Stimulated activated CD4-positive, alpha-beta T cell treated with anti-CD3 and anti-CD28 coated beads, Interleukin-4, amount 100 ng/mL, for 24 hours (primary cell): Measurements from ENCODE around the gene GMDS.

Experiments used
- DNase-seq: peaks from one replicate; pipeline ENCODE4 v3.0.0-alpha.2; 2020

GMDS gene

DNA sequence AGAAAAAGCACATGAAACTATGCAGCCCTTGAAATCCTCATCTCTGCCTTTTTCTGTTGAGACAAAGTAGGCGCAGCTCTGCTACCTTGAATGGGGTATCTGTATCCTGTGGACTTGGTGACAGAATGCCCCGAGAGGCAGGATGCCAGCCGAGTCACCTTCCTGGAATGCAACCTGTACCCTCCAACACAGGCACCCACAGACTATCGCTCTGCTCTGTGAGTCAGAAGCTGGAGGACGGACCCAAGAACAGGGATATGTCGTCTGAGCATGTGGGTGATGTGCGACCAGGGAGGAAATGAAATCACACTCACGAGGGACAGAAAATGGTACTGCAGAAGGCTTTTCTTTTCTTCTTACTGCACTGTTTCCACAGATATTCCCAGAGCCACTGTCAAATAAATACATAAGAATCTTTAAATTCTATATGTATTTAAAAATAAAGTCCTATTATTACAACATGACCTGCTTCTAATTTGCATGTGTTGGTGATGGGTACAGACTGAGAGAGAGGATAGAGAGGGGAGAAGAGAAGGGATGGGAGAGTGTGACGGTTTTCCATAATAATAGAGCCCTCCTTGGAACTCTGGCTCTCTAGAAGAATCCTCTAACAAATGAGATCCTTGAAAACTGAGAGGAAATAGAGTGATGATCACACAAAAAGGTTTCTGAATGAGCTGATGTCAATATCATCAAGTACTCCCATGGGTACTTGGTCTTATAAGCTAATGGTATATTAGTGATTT is 327.6 kb downstream of the GMDS start:
- DNase-seq, result peak; percentile 41

DNA sequence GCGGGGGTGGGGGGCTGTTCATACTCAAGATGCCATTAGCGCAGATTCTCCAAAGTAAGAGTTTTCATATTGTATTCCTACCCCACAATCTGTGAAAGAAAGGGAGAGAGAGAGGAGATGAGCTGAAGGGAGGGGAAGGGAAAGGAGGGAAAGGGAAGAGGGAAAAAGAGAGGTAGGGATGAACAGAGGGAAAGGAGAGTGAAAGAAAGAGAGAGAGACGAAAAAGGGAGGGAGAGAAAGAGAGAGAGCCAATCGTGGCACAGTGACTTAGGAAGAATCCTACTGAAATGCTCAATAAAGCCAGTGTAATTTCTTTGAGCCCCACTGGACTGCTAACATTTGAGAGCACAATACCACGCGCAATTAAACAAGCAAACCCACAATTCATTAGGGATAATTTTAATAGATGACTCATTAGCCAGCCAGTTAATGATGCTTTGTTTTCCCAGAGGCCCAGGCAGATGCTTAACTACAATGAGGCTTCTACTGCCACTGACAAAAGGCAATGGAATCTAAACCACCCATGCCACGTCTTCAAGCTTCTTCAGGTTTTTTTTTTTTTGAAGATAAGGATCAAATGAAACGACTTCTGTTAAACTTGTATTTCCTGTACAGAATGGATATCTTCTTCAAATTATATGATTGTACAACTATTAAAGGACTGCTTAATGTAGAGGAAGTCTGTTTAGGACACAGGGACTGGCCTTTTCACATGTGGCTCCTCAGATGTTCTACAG is 328.9 kb downstream of the GMDS start:
- DNase-seq, result no peak

DNA sequence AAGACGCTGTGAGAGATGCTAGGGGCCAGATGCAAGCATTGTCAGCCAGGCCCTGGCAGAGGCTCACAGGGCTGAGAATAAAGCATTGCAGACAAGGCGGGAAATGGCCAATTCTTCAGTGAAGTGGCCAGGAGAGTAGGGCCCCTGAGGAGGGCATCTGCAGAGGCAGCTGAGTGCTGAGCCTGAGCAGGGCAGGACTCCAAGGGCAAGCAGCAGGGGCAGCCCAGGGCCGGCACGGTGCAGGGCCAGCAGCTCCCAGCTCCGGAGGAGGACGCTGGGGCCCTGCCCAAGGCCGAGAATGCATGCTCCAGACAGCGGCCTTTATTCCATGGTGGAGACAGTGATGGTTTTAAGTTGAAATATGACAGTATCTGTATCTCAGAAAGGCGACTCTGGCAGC is 330.2 kb downstream of the GMDS start:
- DNase-seq, result no peak

DNA sequence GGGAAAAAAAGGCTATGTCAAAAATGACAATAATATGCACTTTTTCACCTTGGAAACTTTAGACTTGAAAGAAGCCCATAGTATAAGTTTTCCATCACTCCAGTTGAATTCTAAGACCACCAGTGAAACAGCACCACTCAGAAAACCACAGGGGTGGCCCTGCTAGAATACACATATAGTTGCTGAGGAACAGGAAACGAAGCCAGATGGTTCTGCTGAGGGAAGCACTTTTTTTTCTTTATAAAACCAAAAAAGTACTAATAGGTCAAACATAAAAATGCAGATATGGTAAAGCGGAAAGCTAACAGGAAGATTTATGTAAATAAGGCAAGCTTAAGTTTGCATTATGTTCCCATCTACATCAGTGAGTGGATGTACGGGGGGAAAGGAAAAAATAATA is 331.8 kb downstream of the GMDS start:
- no peak for DNase-seq

DNA sequence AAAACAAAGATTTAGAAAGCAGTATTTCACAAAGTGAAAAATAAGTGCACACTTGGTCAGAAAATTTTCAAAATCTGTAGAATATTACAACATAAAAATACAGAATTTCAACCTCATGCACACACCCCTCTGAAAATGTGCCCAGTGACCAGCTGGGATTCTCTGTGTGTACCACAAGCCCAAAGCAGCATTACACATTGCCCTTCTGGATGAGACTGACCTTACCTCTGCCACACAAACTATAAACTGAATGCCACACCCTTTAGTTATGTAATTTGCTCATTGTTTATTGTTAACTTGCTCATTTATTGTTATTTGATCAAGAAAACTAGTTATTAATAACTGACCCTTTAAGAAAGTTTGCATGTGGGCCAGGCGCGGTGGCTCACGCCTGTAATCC is 332.7 kb downstream of the GMDS start:
- DNase-seq, result no peak

DNA sequence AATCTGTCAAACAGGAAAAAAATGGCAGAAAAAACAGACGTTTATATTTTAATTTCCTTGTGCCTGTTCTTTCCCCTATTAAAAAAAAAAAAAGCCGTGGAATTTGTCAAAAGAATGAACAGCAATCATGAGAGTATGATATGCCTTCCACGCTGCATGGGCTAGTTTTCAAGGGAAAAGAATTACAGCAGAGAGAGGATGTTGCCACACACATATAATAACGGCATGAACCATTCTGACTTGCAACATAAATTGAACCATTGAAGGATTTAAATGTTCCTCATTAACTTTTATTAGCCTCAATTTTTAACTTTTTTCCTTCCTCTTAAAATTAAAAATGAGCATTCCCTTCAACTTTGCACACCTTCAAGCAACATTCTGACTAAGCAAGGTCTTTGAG is 333.9 kb downstream of the GMDS start:
- DNase-seq, result no peak

DNA sequence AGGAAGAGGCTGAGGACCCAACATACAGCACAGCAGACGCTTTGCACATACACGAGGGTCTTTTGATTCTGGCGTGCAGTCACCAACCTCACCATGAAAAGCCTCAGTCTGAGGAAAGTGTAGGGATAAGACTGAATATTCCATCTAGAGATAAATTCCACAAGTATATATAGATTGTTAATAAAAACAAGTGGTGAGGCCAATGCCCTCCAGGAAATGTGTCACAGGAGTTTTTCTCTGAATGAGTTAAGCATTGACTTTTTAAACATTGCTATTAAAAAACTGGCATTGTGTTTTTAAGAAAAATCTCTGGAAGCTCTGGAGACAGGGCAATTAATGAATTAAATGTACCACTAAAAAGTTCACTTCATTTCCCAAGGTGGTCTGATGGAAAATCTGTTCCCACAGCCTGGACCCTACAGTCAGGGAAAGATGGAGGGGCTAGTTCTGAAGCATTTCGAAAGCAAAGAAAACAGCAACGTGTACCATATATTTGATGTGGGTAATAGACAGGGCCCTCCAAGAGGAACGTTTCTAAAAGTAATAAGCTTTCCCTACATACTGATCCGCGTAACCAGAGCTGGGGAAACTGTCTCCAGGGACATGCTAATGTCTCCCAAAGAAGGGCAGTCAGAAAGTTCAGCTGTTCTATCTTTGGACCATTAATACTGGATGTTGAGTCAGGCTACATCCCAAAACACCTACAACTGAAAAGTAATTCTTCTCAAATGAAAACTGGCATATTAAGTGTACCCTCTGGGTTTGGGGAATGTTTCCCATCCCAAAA is 334.6 kb downstream of the GMDS start:
- DNase-seq, result no peak

DNA sequence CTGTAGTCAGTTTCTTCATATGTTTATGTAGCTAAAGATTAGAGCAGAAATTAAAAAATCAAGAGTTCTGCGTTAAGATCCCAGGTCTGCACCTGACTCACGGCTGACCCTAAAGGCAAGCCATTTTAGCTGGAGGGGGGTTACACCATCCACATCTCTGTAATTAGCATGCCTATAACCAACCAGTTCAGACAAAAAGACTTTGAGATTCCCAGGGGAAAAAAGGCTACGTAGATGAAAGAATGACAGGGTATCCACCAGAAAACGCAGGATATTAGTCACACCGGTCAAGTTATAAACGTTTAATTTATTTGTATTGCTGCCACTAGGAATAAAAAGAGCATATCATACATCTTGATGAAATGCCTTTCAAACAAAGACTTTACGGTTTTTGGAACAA is 336.6 kb downstream of the GMDS start:
- DNase-seq, result no peak

DNA sequence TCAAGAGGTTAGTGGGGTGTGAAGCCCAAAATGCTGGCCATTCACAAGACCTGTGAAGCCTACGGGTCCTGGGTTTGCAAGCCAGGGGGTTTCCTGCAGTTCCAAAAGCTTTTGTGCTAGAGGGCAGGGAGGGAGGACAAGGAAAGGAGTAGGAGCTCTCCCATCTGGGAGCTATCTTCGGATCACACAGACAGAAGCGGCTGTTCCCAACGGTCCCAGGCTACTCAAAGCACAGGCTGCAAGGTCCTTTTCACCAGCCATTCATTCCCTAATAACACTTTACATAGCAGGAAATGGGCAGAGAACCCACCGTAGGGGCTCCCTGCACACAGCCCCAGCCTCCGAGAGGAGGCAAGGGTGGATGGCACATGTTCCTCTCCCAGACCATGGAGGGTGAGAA is 338.8 kb downstream of the GMDS start:
- no peak for DNase-seq

DNA sequence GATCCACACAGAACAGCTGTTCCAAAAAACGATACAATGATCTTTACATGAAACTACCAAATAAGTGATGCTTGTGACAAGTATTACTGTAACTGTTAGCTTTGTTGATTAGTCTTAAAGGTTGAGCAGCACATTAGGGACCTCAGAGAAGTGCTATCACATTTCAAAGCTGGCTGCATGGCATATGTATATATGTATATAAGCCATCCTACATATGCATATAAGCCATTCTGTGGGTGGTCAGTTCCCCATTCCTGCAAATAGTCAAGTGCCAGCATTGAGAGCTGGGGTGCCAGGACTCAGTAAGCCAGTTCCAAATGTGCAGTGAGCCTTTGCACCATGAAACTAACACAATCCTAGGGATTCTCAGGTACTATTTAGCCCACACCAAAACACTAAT is 339.4 kb downstream of the GMDS start:
- no peak for DNase-seq

DNA sequence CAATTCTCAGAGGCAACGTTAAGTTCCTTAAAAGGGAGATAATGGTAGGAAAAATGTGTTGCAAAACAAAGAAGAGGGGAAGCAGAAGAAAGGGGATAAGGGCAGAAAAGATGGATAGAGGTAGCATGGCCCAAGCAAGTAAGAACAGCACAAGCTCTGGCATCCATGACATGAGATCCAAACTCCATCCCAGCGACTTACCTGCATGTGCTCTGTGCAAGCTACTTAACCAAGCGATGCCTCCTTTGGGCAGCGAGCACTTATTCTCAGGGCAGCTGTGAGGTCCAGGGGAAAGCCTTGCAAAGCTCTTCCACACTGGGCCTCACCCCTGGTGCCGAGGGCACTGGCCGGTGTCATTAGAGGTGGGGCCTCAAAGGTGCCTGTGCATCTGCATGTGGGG is 340.5 kb downstream of the GMDS start:
- DNase-seq, result no peak

DNA sequence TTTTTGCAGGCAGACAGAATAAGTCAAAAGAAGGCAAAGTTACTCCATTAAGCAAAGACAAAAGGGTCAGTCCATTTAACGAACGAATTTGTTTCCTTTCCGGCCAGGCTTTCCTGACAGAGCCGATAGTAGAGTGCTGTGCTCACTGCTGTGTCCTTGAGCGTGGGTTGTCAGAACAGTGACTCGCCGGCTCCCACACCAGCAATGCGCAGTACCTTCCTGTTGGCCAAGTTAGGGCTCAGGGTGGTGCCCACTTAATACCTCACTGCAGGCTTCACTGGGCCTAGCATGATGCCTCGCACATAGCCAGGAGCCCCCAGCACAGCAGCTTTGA is 341.0 kb downstream of the GMDS start:
- no peak for DNase-seq

DNA sequence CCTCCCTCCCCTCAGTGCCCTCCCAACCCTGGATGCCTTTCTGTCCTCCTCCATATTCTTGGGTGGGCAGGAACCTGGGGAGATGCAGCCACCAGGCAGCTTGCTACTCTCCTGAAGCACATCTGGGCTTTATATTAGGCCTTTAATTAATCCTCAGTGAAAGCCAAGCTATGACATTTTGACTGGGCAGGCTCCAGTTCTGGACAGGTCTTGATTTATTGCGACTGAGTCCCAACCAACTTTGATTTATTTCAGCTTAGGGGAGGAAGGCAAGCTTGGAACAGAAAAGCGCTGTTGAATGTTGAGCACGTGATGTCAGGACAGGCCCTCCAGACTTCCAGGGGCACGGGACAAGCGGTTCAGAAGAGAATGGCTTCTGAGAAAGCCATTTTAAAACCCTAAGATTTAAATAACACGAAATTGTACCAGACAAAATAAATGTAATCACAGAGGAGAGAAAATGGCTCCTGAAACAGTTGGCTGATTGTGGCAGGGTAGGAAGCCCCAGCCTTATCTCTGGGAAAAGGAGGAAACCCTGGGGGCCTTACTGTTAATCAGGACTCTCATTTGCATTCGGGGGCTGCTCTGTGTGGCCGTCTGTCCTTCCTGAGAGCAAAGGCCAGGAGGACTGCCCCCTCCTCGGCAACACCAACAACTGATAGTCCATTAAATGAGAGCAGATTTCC is 341.5 kb downstream of the GMDS start:
- no peak for DNase-seq

DNA sequence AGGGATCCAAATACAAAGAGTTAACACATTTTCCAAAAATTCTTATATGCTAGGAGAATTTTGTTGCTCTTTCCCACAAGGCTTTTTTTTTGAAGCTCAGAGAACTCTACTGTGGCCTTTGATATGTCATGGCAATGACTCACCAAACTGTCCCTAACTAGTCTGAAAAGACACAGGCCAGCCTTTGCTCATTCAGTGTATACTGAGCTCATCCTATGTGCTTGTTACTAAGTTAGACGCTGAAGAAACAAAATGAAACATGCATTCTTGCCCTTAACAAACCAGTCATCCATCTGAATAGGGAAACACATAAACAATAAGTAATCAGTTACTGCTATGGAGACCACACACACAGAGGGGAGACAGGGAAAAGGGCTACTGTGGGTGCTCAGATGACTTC is 343.8 kb downstream of the GMDS start:
- no peak for DNase-seq

DNA sequence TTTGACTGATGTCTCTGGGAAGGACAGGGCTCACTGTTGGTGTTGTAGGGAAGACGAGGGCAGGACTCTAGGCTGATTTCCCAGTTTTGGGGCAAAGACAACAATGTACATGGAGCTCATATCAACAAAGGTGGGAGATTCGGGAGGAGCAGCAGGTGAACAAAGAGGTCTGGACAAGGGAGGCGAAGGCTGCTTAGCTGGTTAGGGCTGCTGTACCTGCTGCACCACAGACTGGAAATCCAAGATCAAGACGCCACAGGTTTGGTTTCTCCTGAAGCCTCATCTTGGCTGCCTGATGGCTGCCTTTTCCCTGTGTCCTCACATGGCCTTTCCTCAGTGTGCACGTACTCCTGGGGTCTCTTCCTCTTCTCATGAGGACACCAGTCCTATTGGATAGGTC is 348.5 kb downstream of the GMDS start:
- DNase-seq, result no peak

DNA sequence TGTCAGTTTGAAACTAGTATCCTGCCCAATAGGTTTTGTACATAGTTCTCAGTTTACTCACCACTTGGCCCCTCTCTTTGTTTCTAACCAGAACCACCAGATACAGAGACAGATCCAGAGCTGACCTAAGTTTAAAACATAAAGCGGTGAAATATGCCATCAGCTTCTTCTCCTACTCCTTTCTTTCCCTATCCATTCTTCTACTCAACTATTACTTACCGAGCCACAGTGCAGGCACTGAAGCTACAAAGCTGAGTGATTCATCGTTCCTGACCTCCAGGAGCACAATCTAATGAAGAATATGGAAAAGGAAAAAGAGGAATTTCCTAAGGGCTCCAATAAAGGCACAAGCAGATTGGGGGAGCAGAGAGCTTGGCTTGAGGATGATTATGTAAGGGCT is 349.7 kb downstream of the GMDS start:
- no peak for DNase-seq

DNA sequence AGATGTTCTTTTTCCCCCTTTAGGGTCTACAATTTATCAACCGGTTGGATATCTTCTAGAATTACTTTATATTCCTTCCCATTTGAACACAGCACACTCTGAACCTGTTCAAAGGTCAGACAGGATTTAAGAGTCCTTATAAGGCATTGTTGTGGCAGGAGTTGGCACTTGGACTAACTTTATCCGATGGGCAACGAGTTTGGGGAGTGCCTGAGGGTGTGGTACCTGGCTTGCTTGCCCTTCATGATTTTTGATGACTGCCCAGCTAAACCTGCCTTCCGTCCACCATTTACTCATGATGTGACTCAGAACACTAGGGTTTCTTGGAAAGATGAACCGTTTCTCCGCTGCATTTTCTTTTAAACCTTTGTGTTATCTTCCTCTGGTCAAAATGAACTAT is 350.5 kb downstream of the GMDS start:
- no peak for DNase-seq

DNA sequence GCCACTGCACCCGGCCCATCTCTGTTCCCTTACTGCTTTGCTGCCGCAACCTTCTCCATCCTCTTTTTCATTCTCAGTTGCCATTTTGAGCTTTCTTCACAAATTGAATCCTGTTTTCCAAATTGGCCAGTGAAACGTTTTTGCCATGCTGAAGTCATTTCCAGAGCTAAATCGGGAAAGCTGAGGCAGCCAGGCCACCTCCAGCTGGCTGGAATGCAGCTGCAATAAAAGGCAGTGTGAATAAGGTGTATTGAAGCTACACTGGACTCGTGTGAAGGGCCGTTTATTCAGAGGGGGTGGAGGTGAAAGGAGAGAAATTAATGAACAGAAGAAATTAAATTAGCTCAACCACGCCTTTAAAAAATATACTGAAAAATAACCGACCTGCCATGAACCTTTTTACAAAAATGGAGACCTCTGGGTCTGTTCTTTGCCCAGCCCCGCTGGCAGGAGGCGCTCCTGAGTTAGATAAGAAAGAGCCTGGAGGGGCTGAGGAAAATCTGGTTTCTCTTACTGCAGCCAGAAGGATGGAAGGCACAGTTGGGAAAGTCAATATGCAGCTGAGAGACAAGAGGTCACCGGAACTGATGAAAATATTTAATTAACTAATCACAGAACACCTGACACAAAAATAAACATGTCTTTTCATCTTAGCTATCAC is 351.8 kb downstream of the GMDS start:
- no peak for DNase-seq

DNA sequence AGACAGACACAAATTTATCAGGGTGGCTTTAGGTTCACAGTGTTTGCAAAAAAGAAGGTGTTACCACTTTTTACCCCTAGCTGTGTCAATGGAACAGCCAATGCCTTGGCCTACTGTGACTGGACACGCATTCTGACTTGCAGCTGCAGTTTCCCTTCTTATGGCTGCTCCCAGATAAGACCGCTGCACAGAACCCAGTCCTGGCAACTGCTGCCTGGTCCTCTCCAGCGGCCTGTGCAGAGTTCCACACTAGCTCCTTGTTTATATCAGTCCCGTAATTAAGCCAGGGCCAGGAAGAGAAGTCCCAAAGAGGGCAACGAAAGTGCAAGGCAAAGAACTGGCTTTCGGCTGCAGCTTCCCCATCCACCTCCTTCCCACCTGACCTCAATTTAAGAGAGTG is 352.7 kb downstream of the GMDS start:
- DNase-seq, result no peak

DNA sequence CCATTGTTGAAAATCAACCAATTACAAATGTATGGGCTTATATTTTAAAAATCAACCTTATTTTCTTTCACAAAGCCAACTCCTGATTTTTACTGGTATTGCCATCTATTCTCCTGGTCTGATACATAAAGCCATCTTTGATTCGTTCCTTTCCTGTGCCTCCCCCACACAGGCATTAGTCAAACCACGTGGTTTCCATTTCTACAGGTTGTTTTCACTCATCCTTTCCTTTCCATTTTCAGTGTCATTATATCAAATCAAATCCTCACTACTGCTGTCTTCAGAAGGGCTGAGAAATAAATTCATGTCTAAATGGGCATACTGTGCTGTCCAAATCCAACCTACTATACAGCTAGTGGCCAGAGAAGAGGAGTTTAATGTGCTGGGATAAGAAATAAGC is 354.4 kb downstream of the GMDS start:
- no peak for DNase-seq

DNA sequence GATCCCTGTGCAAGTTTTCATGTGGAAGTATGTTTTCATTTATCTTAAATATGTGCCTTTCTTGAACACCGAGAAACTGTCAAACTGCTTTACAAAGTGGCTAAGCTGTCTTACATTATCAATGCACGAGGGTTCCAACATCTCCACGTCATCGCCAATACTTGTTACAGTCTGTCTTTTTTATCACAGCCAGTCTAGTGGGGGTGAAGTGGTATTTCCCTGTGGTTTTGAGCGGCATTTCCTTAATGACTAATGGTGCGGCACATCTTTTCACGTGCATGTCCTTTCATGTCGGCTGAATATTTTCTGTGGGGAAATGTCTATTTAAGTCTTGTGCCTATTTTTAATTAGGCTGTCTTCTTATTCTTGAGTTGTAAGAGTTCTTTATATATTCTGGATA is 355.3 kb downstream of the GMDS start:
- DNase-seq, result peak; percentile 7

DNA sequence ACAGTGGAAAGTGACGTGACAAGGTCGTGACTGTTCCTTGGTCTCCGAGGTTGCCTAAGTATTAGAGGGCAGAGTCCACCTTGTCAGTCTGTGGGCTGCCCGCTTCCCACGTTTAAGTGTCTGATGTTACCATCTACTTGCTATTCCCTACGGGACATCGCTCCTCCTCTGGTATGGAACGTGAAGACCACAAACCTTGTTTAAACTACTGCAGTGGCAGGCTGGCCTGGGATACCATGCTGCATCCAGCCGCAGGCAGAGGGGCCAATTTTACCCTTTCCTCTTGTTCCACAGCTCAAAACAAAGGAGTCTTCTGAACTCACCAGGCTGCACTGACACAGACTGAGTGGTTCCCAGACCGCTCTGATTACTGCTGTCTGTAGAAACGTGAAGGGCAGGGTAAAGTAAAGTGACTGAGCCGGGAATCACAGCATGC is 359.8 kb downstream of the GMDS start:
- DNase-seq, result no peak

DNA sequence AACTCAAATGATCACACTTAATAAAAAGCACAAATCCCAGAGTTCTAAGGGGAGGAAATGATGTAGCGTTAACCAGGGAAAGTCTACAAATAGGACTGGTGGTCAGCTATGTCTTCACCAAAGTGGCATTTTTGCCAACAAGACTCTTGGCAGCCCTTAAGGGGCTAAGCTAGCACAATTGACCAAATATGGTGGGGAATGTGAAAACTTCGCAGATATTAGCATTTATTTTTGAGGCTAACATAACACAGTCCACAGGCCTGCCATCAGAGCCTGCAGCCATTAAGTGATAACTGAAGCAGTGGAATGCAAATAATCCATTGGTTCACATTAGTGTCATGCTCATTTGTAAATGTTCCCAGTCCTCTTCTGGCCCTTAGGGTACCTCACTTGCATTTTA is 361.1 kb downstream of the GMDS start:
- no peak for DNase-seq
